IMR-90 (cell line): ENCODE measurements around the gene ERC2. TPM values are rescaled to one million over a fixed set of nuclear protein-coding genes. Genes with fewer than 3 reads are reported as not detected.

Source experiments
- ATAC-seq: fragments of 200-7000 bp; cut with Tn5 transposase; 2 replicates; pipeline ENCODE4 v1.9.1; 2020; ENCODE audit warnings: low read depth, mild to moderate bottlenecking, moderate library complexity
- BruUV-seq: library from RNA; stranded (reverse); fragments of 400-500 nt; replicated peaks from 2 replicates; lab custom pipeline; 2021; lab: Mats Ljungman, UMichigan
- CTCF ChIA-PET: fragments of 300-600 bp; formaldehyde crosslinking; extraction: SDS; loops from one replicate; lab custom pipeline; 2021; ENCODE audit warnings: antibody characterized with exemption; lab: Yijun Ruan, JAX
- POLR2A ChIA-PET: fragments of 300-600 bp; sonication (Branson Sonifier 250); formaldehyde crosslinking; loops from one replicate; lab custom pipeline; 2022; ENCODE audit warnings: antibody characterized with exemption; ENCODE audit not compliant: unreplicated experiment; lab: Charles Lee
- DNase-seq: peaks from one replicate; pipeline ENCODE4 v3.0.0; 2013
- H2AFZ ChIP-seq: replicated peaks from 2 replicates; pipeline ENCODE3; 2013; ENCODE audit warnings: low read length, mild to moderate bottlenecking; ENCODE audit not compliant: poor library complexity
- H2AK5ac ChIP-seq: 2 replicates; pipeline ENCODE4 v1.6.1; 2013; ENCODE audit warnings: low read depth, low read length, inconsistent platforms
- H2AK9ac ChIP-seq: replicated peaks from 2 replicates; pipeline ENCODE3; 2013; ENCODE audit warnings: mild to moderate bottlenecking, low read depth, low read length, moderate library complexity; ENCODE audit not compliant: poor library complexity
- H2BK120ac ChIP-seq: 2 replicates; pipeline ENCODE4 v1.6.1; 2013; ENCODE audit warnings: low read depth, low read length, inconsistent platforms
- H2BK15ac ChIP-seq: 3 replicates; pipeline ENCODE4 v1.6.1; 2013; ENCODE audit warnings: low read depth, low read length, inconsistent platforms
- H2BK20ac ChIP-seq: 2 replicates; pipeline ENCODE4 v1.6.1; 2013; ENCODE audit warnings: low read depth, mild to moderate bottlenecking, inconsistent platforms, low read length, moderate library complexity
- H2BK5ac ChIP-seq: 2 replicates; pipeline ENCODE4 v1.6.1; 2013; ENCODE audit warnings: mild to moderate bottlenecking, low read depth, low read length, inconsistent platforms; ENCODE audit not compliant: poor library complexity, severe bottlenecking
- H3K14ac ChIP-seq: replicated peaks from 2 replicates; pipeline ENCODE4 v1.6.1; 2013; ENCODE audit warnings: low read depth, low read length, inconsistent platforms
- H3K18ac ChIP-seq: 2 replicates; pipeline ENCODE4 v1.6.1; 2013; ENCODE audit warnings: low read depth, low read length, control low read depth
- H3K23ac ChIP-seq: 2 replicates; pipeline ENCODE4 v1.6.1; 2013; ENCODE audit warnings: low read depth, low read length, inconsistent platforms
- H3K27ac ChIP-seq: 2 replicates; pipeline ENCODE4 v1.5.1; 2013; ENCODE audit warnings: mild to moderate bottlenecking, control low read depth, low read length; ENCODE audit not compliant: insufficient read depth
- H3K27me3 ChIP-seq: 2 replicates; pipeline ENCODE4 v1.6.1; 2013; ENCODE audit warnings: low read length; ENCODE audit not compliant: control insufficient read depth, insufficient read depth
- H3K36me3 ChIP-seq: 2 replicates; pipeline ENCODE4 v1.6.1; 2013; ENCODE audit warnings: low read length, mixed read lengths; ENCODE audit not compliant: control insufficient read depth, insufficient read depth
- H3K4ac ChIP-seq: 2 replicates; pipeline ENCODE4 v1.6.1; 2013; ENCODE audit warnings: low read depth, low read length, inconsistent platforms
- H3K4me1 ChIP-seq: 2 replicates; pipeline ENCODE4 v1.6.1; 2013; ENCODE audit warnings: low read length, mixed read lengths; ENCODE audit not compliant: control insufficient read depth, insufficient read depth
- H3K4me2 ChIP-seq: 2 replicates; pipeline ENCODE4 v1.6.1; 2013; ENCODE audit warnings: low read depth, mild to moderate bottlenecking, control low read depth, low read length, moderate library complexity
- H3K4me3 ChIP-seq: 2 replicates; pipeline ENCODE4 v1.5.1; 2013; ENCODE audit warnings: low read depth, mild to moderate bottlenecking, control low read depth, low read length, moderate library complexity; ENCODE audit not compliant: insufficient read depth
- H3K56ac ChIP-seq: 2 replicates; pipeline ENCODE4 v1.6.1; 2013; ENCODE audit warnings: low read length, inconsistent platforms; ENCODE audit not compliant: insufficient read depth; ENCODE audit errors: extremely low read depth
- H3K79me1 ChIP-seq, 2 experiments: 2 replicates each; pipeline ENCODE4 v1.6.1; 2013; ENCODE audit warnings: low read length in 2 of 2, inconsistent platforms in 1 of 2, low read depth in 1 of 2
- H3K9ac ChIP-seq: 2 replicates; pipeline ENCODE4 v1.6.1; 2013; ENCODE audit warnings: low read depth, low read length, control low read depth
- H3K9me1 ChIP-seq: 2 replicates; pipeline ENCODE4 v1.6.1; 2013; ENCODE audit warnings: low read length, inconsistent platforms; ENCODE audit not compliant: insufficient read depth
- H3K9me3 ChIP-seq: 2 replicates; pipeline ENCODE4 v1.6.1; 2013; ENCODE audit warnings: low read length; ENCODE audit not compliant: control insufficient read depth, insufficient read depth
- H4K20me1 ChIP-seq: 2 replicates; pipeline ENCODE4 v1.6.1; 2013; ENCODE audit warnings: low read length, inconsistent platforms; ENCODE audit not compliant: insufficient read depth
- H4K5ac ChIP-seq: 2 replicates; pipeline ENCODE4 v1.6.1; 2013; ENCODE audit warnings: mild to moderate bottlenecking, low read depth, low read length, control low read depth
- H4K8ac ChIP-seq, 2 experiments: 2 replicates each; pipeline ENCODE4 v1.6.1; 2013; ENCODE audit warnings: low read depth in 2 of 2, low read length in 2 of 2, control low read depth in 1 of 2, inconsistent platforms in 1 of 2
- H4K91ac ChIP-seq: 2 replicates; pipeline ENCODE4 v1.6.1; 2013; ENCODE audit warnings: low read depth, low read length, inconsistent platforms; ENCODE audit not compliant: insufficient read depth
- CEBPB ChIP-seq: IDR thresholded peaks from 2 replicates; pipeline ENCODE4 v1.6.1; 2012; ENCODE audit warnings: low read depth, low read length, improper control_type of control experiment
- CTCF ChIP-seq: conservative IDR thresholded peaks from 2 replicates; pipeline ENCODE4 v1.5.1; 2012; ENCODE audit warnings: mild to moderate bottlenecking, low read depth, low read length, improper control_type of control experiment
- WGBS, 2 experiments: methylation state at CpG; one replicate each; pipeline versions ENCODE4 v1.1.5 to v1.1.7; 2013; ENCODE audit warnings: missing lambda C conversion rate in 2 of 2; ENCODE audit not compliant: insufficient read length in 1 of 2; ENCODE audit errors: extremely low coverage in 2 of 2; 5-methylcytosine and 5-hydroxymethylcytosine counted together
- dilution Hi-C: fragments of 300-500 bp; cut with HindIII; formaldehyde crosslinking; loops from one replicate; pipeline ENCODE4 v1.14.3; 2018; ENCODE audit warnings: low sequenced_read_pairs; ENCODE audit not compliant: unreplicated experiment
- in situ Hi-C: fragments of 300-500 bp; cut with MboI; formaldehyde crosslinking; loops from 3 replicates; pipeline ENCODE4 v1.14.3; 2019; ENCODE audit warnings: low sequenced_read_pairs, inconsistent platforms, mixed read lengths
- intact Hi-C: fragments of 100-400 bp; cut with micrococcal nuclease; formaldehyde crosslinking; loops from 2 replicates; pipeline ENCODE4 v1.10.0; 2022
- polyA plus RNA-seq, 3 experiments: library from polyadenylated mRNA; depleted of rRNA; stranded (reverse); fragments of >200 nt; gene quantifications; 2 replicates each; pipeline ENCODE4 v1.2.3, GENCODE V29; 2012; ENCODE audit warnings: low replicate concordance in 1 of 3
- total RNA-seq: library from RNA; depleted of rRNA; stranded (reverse); fragments of >200 nt; gene quantifications from 2 replicates; pipeline ENCODE4 v1.2.3, GENCODE V29; 2012

The ERC2 gene
- total and polyA plus RNA-seq, 2 of the 4 experiments (the other 2 are of a cell fraction): 0.17 to 0.18 TPM

DNA sequence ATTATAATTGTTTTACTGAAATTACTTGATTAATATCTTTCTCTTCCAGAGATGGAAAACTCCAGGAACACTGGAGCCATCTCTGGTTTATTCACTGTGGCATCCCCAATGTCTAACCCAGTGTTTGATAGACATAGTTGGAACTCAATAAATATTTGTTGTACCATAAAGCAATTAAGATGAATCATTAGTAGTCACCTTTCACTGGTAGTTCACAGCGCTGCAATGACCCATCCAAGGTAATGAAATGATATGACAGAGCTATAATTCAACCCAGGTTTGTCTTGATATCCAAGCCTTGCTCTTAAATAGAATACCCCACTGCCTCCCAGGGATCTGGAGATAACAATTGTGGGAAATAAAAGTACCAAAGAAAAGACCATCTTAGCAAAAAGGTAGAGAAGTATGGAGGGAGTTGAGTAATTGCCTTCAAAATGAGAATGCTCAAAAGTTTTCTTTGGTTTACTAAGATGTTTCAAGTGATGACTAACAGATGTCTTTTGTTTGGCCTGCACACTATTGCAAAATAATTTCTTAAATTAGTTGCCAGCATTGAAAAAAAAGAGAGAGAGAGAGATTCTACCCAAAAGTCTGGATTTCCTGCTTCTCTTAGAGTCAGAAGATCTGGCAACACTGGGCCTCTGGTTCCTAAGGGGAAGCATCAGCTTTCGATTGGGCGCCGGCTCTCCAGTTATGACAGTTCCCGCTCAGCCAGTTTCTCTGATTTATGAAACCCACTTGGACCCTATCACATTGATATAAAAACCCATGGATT, 348.5 kb downstream of the ERC2 start:
- POLR2A ChIA-PET: no interaction called here
- peaks cover 4% of the 10 kb centered on the region for H3K9me3 ChIP-seq
- H3K23ac ChIP-seq: no peak overlapping the region
- no peaks in the 10 kb centered on the region; the same call in none of the 2 replicates for H3K27me3 ChIP-seq
- H3K9me1 ChIP-seq: no peaks in the 10 kb centered on the region
- no peak overlapping the region for H3K4ac ChIP-seq
- no peak overlapping the region for H3K9ac ChIP-seq
- H3K27ac ChIP-seq: peak overlapping the region; percentile 10; the same call in 1 of the 2 replicates
- H2BK5ac ChIP-seq: no peak overlapping the region
- in situ Hi-C loops (no loop called here), intact Hi-C loops (no loop called here), dilution Hi-C loops (no loop called here)
- H4K91ac ChIP-seq: no peak overlapping the region
- no peak overlapping the region for H3K4me3 ChIP-seq
- WGBS, 2 experiments: no CpG with 5 or more reads among the region's 5 CpGs
- H2AK5ac ChIP-seq: no peak overlapping the region
- TF ChIP-seq CEBPB: peak; percentile 30; the same call in 1 of the 2 replicates
- no peak for TF ChIP-seq CTCF
- BruUV-seq: no TSS peak
- H3K18ac ChIP-seq: no peak overlapping the region; the same call in 1 of the 2 replicates
- H3K4me2 ChIP-seq: no peak overlapping the region; the same call in 1 of the 2 replicates
- H2AK9ac ChIP-seq: no peak overlapping the region
- DNase-seq (peak; percentile 18), ATAC-seq (peak; percentile 57)
- H4K20me1 ChIP-seq: no peaks in the 10 kb centered on the region
- no peak overlapping the region for H2BK20ac ChIP-seq
- no peak overlapping the region; the same call in 1 of the 2 replicates for H4K5ac ChIP-seq
- CTCF ChIA-PET: interaction anchor here (0.9 kb wide), 1 partner anchor 35 kb away, joined by 3 read pairs; no protein-coding TSS in a partner anchor
- H2BK15ac ChIP-seq: no peak overlapping the region
- no peaks in the 10 kb centered on the region for H3K79me1 ChIP-seq
- no peaks in the 10 kb centered on the region for H3K36me3 ChIP-seq
- peaks cover 2% of the 10 kb centered on the region; the same call in 1 of the 2 replicates for H3K4me1 ChIP-seq
- H4K8ac ChIP-seq: no peak overlapping the region
- no peak overlapping the region for H3K56ac ChIP-seq
- no peak overlapping the region for H2BK120ac ChIP-seq
- H2AFZ ChIP-seq: no peak overlapping the region
- no peak overlapping the region for H3K14ac ChIP-seq
